GM18870 (cell line): ENCODE data around the gene ANKH.

ENCODE experiments used
- ATAC-seq: cut with Tn5 transposase; IDR thresholded peaks from one replicate; pipeline ENCODE4 v1.9.1; 2021; ENCODE audit warnings: moderate library complexity; ENCODE audit not compliant: unreplicated experiment

The ANKH gene

GRCh38 chr5:14741801-14742440 is 129.7 kb downstream of the ANKH start:
- ATAC-seq, result no peak

- no peak for ATAC-seq
Observed at GRCh38 chr5:14741131-14741530, 130.4 kb downstream of the ANKH start.

GRCh38 chr5:14739981-14740380 is 131.6 kb downstream of the ANKH start:
- ATAC-seq, result no peak

- no peak for ATAC-seq
Observed at GRCh38 chr5:14739538-14739937, 132.0 kb downstream of the ANKH start.

- no peak for ATAC-seq
Observed at GRCh38 chr5:14738050-14738449, 133.5 kb downstream of the ANKH start.

GRCh38 chr5:14737291-14737690 is 134.3 kb downstream of the ANKH start:
- no peak for ATAC-seq

GRCh38 chr5:14735944-14736343 is 135.6 kb downstream of the ANKH start:
- ATAC-seq, result no peak

- no peak for ATAC-seq
Observed at GRCh38 chr5:14734396-14734795, 137.2 kb downstream of the ANKH start.

GRCh38 chr5:14733661-14734060 is 137.9 kb downstream of the ANKH start:
- no peak for ATAC-seq

- ATAC-seq, result no peak
Observed at GRCh38 chr5:14732991-14733390, 138.6 kb downstream of the ANKH start.

- no peak for ATAC-seq
Observed at GRCh38 chr5:14730881-14731280, 140.7 kb downstream of the ANKH start.

GRCh38 chr5:14730466-14730865 is 141.1 kb downstream of the ANKH start:
- ATAC-seq, result no peak

GRCh38 chr5:14729448-14730385 is 141.9 kb downstream of the ANKH start:
- no peak for ATAC-seq

GRCh38 chr5:14728459-14728938 is 143.1 kb downstream of the ANKH start:
- no peak for ATAC-seq

- no peak for ATAC-seq
Observed at GRCh38 chr5:14727928-14728458, 143.6 kb downstream of the ANKH start.

- ATAC-seq, result peak; percentile 47
Observed at GRCh38 chr5:14727428-14727865, 144.1 kb downstream of the ANKH start.

GRCh38 chr5:14726066-14726838 is 145.3 kb downstream of the ANKH start:
- ATAC-seq, result no peak

GRCh38 chr5:14724633-14725032 is 146.9 kb downstream of the ANKH start:
- no peak for ATAC-seq

- peak; percentile 46 for ATAC-seq
Observed at GRCh38 chr5:14723701-14724132, 147.9 kb downstream of the ANKH start.

GRCh38 chr5:14722923-14723322 is 148.7 kb downstream of the ANKH start:
- ATAC-seq, result no peak
